Measurements from ENCODE around the gene GREB1L. TPM values are rescaled to one million over a fixed set of nuclear protein-coding genes. Genes with fewer than 3 reads are reported as not detected.
"Not testable (repeated sequence)": the region's sequence is repeated elsewhere in the genome, so short reads cannot be mapped to it uniquely, and the experiment has no call there.

The GREB1L gene
- total RNA-seq, 1 experiment from 2014 or later = 1.2 TPM

- Histone ChIP-seq H3K4me1 (replicated peaks) (no peaks in the 10 kb centered on the region), H3K27ac (no peak overlapping the region), H3K9me3 (replicated peaks) (no peaks in the 10 kb centered on the region), H3K27me3 (replicated peaks) (0 out of 2 replicates have a peak, but pooled peaks cover 3% of the 10 kb centered on the region), H3K36me3 (no peaks in the 10 kb centered on the region), H3K4me3 (no peak overlapping the region)
- no peak for DNase-seq (ENCODE audit: low read depth in 1 of 2, low spot score in 2 of 2)
Measured at GRCh38 chr18:21272016-21272579, 30.1 kb downstream of the GREB1L start.

- Histone ChIP-seq H3K36me3 (no peaks in the 10 kb centered on the region), H3K4me3 (no peak overlapping the region), H3K4me1 (replicated peaks) (no peaks in the 10 kb centered on the region), H3K27ac (no peak overlapping the region), H3K27me3 (replicated peaks) (0 out of 2 replicates have a peak, but pooled peaks cover 3% of the 10 kb centered on the region), H3K9me3 (replicated peaks) (no peaks in the 10 kb centered on the region)
- DNase-seq (ENCODE audit: low read depth in 1 of 2, low spot score in 2 of 2) = no peak
Measured at GRCh38 chr18:21273568-21273967, 31.5 kb downstream of the GREB1L start.

GRCh38 chr18:21275645-21276044 is 33.6 kb downstream of the GREB1L start:
- no peak overlapping the region for H3K4me3 ChIP-seq
- H3K9me3 ChIP-seq (replicated peaks) = no peaks in the 10 kb centered on the region
- H3K36me3 ChIP-seq = no peaks in the 10 kb centered on the region
- no peak for DNase-seq (ENCODE audit: low read depth in 1 of 2, low spot score in 2 of 2)
- no peaks in the 10 kb centered on the region for H3K4me1 ChIP-seq (replicated peaks)
- H3K27me3 ChIP-seq (replicated peaks) = no peaks in the 10 kb centered on the region
- H3K27ac ChIP-seq = no peak overlapping the region

GRCh38 chr18:21277578-21277977 is 35.5 kb downstream of the GREB1L start:
- Histone ChIP-seq H3K27ac (no peak overlapping the region), H3K27me3 (replicated peaks) (no peaks in the 10 kb centered on the region), H3K36me3 (no peaks in the 10 kb centered on the region), H3K4me3 (no peak overlapping the region), H3K4me1 (replicated peaks) (no peaks in the 10 kb centered on the region), H3K9me3 (replicated peaks) (no peaks in the 10 kb centered on the region)
- no peak for DNase-seq (ENCODE audit: low read depth in 1 of 2, low spot score in 2 of 2)

- H3K36me3 ChIP-seq; DNase-seq (ENCODE audit: low read depth in 1 of 2, low spot score in 2 of 2): not testable (repeated sequence)
Measured at GRCh38 chr18:21278218-21278617, 36.2 kb downstream of the GREB1L start.

GRCh38 chr18:21281603-21282002 is 39.6 kb downstream of the GREB1L start:
- Histone ChIP-seq H3K27me3 (replicated peaks) (no peaks in the 10 kb centered on the region; the same call in 1 of the 2 replicates), H3K36me3 (no peaks in the 10 kb centered on the region), H3K9me3 (replicated peaks) (no peaks in the 10 kb centered on the region), H3K4me1 (replicated peaks) (no peaks in the 10 kb centered on the region), H3K27ac (no peak overlapping the region), H3K4me3 (no peak overlapping the region)
- no peak for DNase-seq (ENCODE audit: low read depth in 1 of 2, low spot score in 2 of 2)

More at GRCh38 chr18:21278218-21278617, 36.2 kb downstream of the GREB1L start:
- not testable (repeated sequence) for H3K4me1 ChIP-seq (replicated peaks); H3K4me3 ChIP-seq; H3K27ac ChIP-seq; H3K27me3 ChIP-seq (replicated peaks); H3K9me3 ChIP-seq (replicated peaks)

GRCh38 chr18:21284540-21284939 is 42.5 kb downstream of the GREB1L start:
- Histone ChIP-seq H3K27ac (no peak overlapping the region), H3K27me3 (replicated peaks) (no peaks in the 10 kb centered on the region; the same call in 1 of the 2 replicates), H3K4me1 (replicated peaks) (no peaks in the 10 kb centered on the region), H3K4me3 (no peak overlapping the region), H3K9me3 (replicated peaks) (no peaks in the 10 kb centered on the region), H3K36me3 (no peaks in the 10 kb centered on the region)
- no peak for DNase-seq (ENCODE audit: low read depth in 1 of 2, low spot score in 2 of 2)

GRCh38 chr18:21289827-21290226 is 47.8 kb downstream of the GREB1L start:
- DNase-seq (ENCODE audit: low read depth in 1 of 2, low spot score in 2 of 2) = no peak
- H3K27me3 ChIP-seq (replicated peaks) = no peaks in the 10 kb centered on the region
- no peaks in the 10 kb centered on the region for H3K9me3 ChIP-seq (replicated peaks)
- no peak overlapping the region for H3K27ac ChIP-seq
- no peak overlapping the region for H3K4me3 ChIP-seq
- H3K4me1 ChIP-seq (replicated peaks) = no peaks in the 10 kb centered on the region
- H3K36me3 ChIP-seq = no peaks in the 10 kb centered on the region

- no peak for DNase-seq (ENCODE audit: low read depth in 1 of 2, low spot score in 2 of 2)
- Histone ChIP-seq H3K27ac (no peak overlapping the region), H3K9me3 (replicated peaks) (no peaks in the 10 kb centered on the region), H3K27me3 (replicated peaks) (no peaks in the 10 kb centered on the region), H3K4me3 (no peak overlapping the region), H3K36me3 (no peaks in the 10 kb centered on the region), H3K4me1 (replicated peaks) (no peaks in the 10 kb centered on the region)
Measured at GRCh38 chr18:21291106-21291505, 49.1 kb downstream of the GREB1L start.

- no peaks in the 10 kb centered on the region for H3K36me3 ChIP-seq
- no peak for DNase-seq (ENCODE audit: low read depth in 1 of 2, low spot score in 2 of 2)
- H3K4me1 ChIP-seq (replicated peaks) = no peaks in the 10 kb centered on the region
- no peak overlapping the region for H3K27ac ChIP-seq
- no peak overlapping the region for H3K4me3 ChIP-seq
- H3K9me3 ChIP-seq (replicated peaks) = no peaks in the 10 kb centered on the region
- no peaks in the 10 kb centered on the region for H3K27me3 ChIP-seq (replicated peaks)
Measured at GRCh38 chr18:21293479-21293878, 51.4 kb downstream of the GREB1L start.

GRCh38 chr18:21295101-21295500 is 53.1 kb downstream of the GREB1L start:
- no peaks in the 10 kb centered on the region for H3K27me3 ChIP-seq (replicated peaks)
- DNase-seq (ENCODE audit: low read depth in 1 of 2, low spot score in 2 of 2) = no peak
- H3K36me3 ChIP-seq = no peaks in the 10 kb centered on the region

GRCh38 chr18:21296045-21296444 is 54.0 kb downstream of the GREB1L start:
- H3K4me3 ChIP-seq = no peak overlapping the region
- no peak for DNase-seq (ENCODE audit: low read depth in 1 of 2, low spot score in 2 of 2)
- H3K4me1 ChIP-seq (replicated peaks) = peaks cover 5% of the 10 kb centered on the region
- no peaks in the 10 kb centered on the region for H3K27me3 ChIP-seq (replicated peaks)
- H3K9me3 ChIP-seq (replicated peaks) = no peaks in the 10 kb centered on the region
- no peaks in the 10 kb centered on the region for H3K36me3 ChIP-seq
- no peak overlapping the region for H3K27ac ChIP-seq

More at GRCh38 chr18:21295101-21295500, 53.1 kb downstream of the GREB1L start:
- Histone ChIP-seq H3K4me1 (replicated peaks) (peaks cover under 1% of the 10 kb centered on the region), H3K9me3 (replicated peaks) (no peaks in the 10 kb centered on the region), H3K4me3 (no peak overlapping the region), H3K27ac (no peak overlapping the region)

- H3K27me3 ChIP-seq (replicated peaks) = no peaks in the 10 kb centered on the region
- H3K27ac ChIP-seq = no peak overlapping the region
- no peak overlapping the region for H3K4me3 ChIP-seq
- DNase-seq (ENCODE audit: low read depth in 1 of 2, low spot score in 2 of 2) = no peak
- H3K4me1 ChIP-seq (replicated peaks) = peaks cover 5% of the 10 kb centered on the region
- no peaks in the 10 kb centered on the region for H3K36me3 ChIP-seq
- H3K9me3 ChIP-seq (replicated peaks) = no peaks in the 10 kb centered on the region
Measured at GRCh38 chr18:21298351-21298750, 56.3 kb downstream of the GREB1L start.

- no peak overlapping the region for H3K27ac ChIP-seq
- peaks cover 14% of the 10 kb centered on the region for H3K4me1 ChIP-seq (replicated peaks)
- no peaks in the 10 kb centered on the region for H3K36me3 ChIP-seq
- DNase-seq (ENCODE audit: low read depth in 1 of 2, low spot score in 2 of 2) = no peak
- H3K27me3 ChIP-seq (replicated peaks) = no peaks in the 10 kb centered on the region
- no peaks in the 10 kb centered on the region for H3K9me3 ChIP-seq (replicated peaks)
- no peak overlapping the region for H3K4me3 ChIP-seq
Measured at GRCh38 chr18:21300035-21300907, 58.2 kb downstream of the GREB1L start.

All from SJSA1 (cell line).